Measurements from ENCODE around the gene NEK6.

NEK6 gene

GRCh38 chr9:124295159-124295794, 37.5 kb downstream of the NEK6 start:
- no peak overlapping the region for H2AFZ ChIP-seq (ENCODE audit: low read depth)
- no peak for TF ChIP-seq CTCF (conservative IDR thresholded peaks at IDR 0.05; ENCODE audit: low read depth, low read length)
- H3K9ac ChIP-seq: no peak overlapping the region
- H3K4me2 ChIP-seq: no peak overlapping the region
- H4K20me1 ChIP-seq (ENCODE audit: insufficient read depth): no peaks in the 10 kb centered on the region
- H3K36me3 ChIP-seq (ENCODE audit: insufficient read depth): no peaks in the 10 kb centered on the region
- no peak overlapping the region for H3K27ac ChIP-seq
- peaks cover 34% of the 10 kb centered on the region for H3K4me1 ChIP-seq (ENCODE audit: low read depth, poor library complexity, severe bottlenecking)
- H3K4me3 ChIP-seq (IDR thresholded peaks at IDR 0.05; ENCODE audit: insufficient read depth, low read depth, low read length): no peak overlapping the region
- H3K79me2 ChIP-seq (ENCODE audit: insufficient read depth, low read depth): no peaks in the 10 kb centered on the region
- no peaks in the 10 kb centered on the region for H3K27me3 ChIP-seq (ENCODE audit: insufficient read depth, low read depth)

GRCh38 chr9:124296094-124296493, 38.3 kb downstream of the NEK6 start:
- H3K4me2 ChIP-seq: no peak overlapping the region
- H2AFZ ChIP-seq (ENCODE audit: low read depth): no peak overlapping the region
- no peak overlapping the region for H3K27ac ChIP-seq
- TF ChIP-seq CTCF (conservative IDR thresholded peaks at IDR 0.05; ENCODE audit: low read depth, low read length): no peak
- H3K36me3 ChIP-seq (ENCODE audit: insufficient read depth): no peaks in the 10 kb centered on the region
- no peak overlapping the region for H3K4me3 ChIP-seq (IDR thresholded peaks at IDR 0.05; ENCODE audit: insufficient read depth, low read depth, low read length)
- no peaks in the 10 kb centered on the region for H3K79me2 ChIP-seq (ENCODE audit: insufficient read depth, low read depth)
- peaks cover 26% of the 10 kb centered on the region for H3K4me1 ChIP-seq (ENCODE audit: low read depth, poor library complexity, severe bottlenecking)
- H3K27me3 ChIP-seq (ENCODE audit: insufficient read depth, low read depth): no peaks in the 10 kb centered on the region
- no peaks in the 10 kb centered on the region for H4K20me1 ChIP-seq (ENCODE audit: insufficient read depth)
- no peak overlapping the region for H3K9ac ChIP-seq

- H3K4me3 ChIP-seq (IDR thresholded peaks at IDR 0.05; ENCODE audit: insufficient read depth, low read depth, low read length): no peak overlapping the region
- H3K4me2 ChIP-seq: no peak overlapping the region
- H3K36me3 ChIP-seq (ENCODE audit: insufficient read depth): no peaks in the 10 kb centered on the region
- H3K27me3 ChIP-seq (ENCODE audit: insufficient read depth, low read depth): no peaks in the 10 kb centered on the region
- peaks cover 17% of the 10 kb centered on the region for H3K4me1 ChIP-seq (ENCODE audit: low read depth, poor library complexity, severe bottlenecking)
- no peak overlapping the region for H3K9ac ChIP-seq
- H3K79me2 ChIP-seq (ENCODE audit: insufficient read depth, low read depth): no peaks in the 10 kb centered on the region
- no peak for TF ChIP-seq CTCF (conservative IDR thresholded peaks at IDR 0.05; ENCODE audit: low read depth, low read length)
- H4K20me1 ChIP-seq (ENCODE audit: insufficient read depth): no peaks in the 10 kb centered on the region
- H2AFZ ChIP-seq (ENCODE audit: low read depth): no peak overlapping the region
- H3K27ac ChIP-seq: no peak overlapping the region
These were observed 39.2 kb downstream of the NEK6 start for GRCh38 chr9:124296796-124297550.

- Histone ChIP-seq H3K4me1 (ENCODE audit: low read depth, poor library complexity, severe bottlenecking) (peaks cover 12% of the 10 kb centered on the region), H2AFZ (ENCODE audit: low read depth) (no peak overlapping the region), H3K4me2 (no peak overlapping the region), H3K27me3 (ENCODE audit: insufficient read depth, low read depth) (no peaks in the 10 kb centered on the region), H3K79me2 (ENCODE audit: insufficient read depth, low read depth) (no peaks in the 10 kb centered on the region), H3K9ac (no peak overlapping the region), H3K36me3 (ENCODE audit: insufficient read depth) (no peaks in the 10 kb centered on the region), H3K27ac (no peak overlapping the region), H4K20me1 (ENCODE audit: insufficient read depth) (no peaks in the 10 kb centered on the region), H3K4me3 (IDR thresholded peaks at IDR 0.05; ENCODE audit: insufficient read depth, low read depth, low read length) (no peak overlapping the region)
- TF ChIP-seq CTCF (conservative IDR thresholded peaks at IDR 0.05; ENCODE audit: low read depth, low read length): no peak
These were observed 39.8 kb downstream of the NEK6 start for GRCh38 chr9:124297551-124297901.

Data from KMS-11 (cell line).